Thoracic aorta (tissue), 2 donors: Measurements from ENCODE around the gene NEGR1. TPM values are rescaled to one million over a fixed set of nuclear protein-coding genes. Genes with fewer than 3 reads are reported as not detected.
A peak's percentile ranks its signal among the peaks of the same experiment; 100 is the strongest.

ENCODE experiments used
- ATAC-seq: fragments of 150-250 bp; one replicate; pipeline ENCODE4 v1.8.0; 2017; ENCODE audit warnings: low read depth; ENCODE audit not compliant: insufficient number of reproducible peaks, low FRiP score
- DNase-seq: peaks from one replicate; pipeline ENCODE4 v3.0.0-alpha.2; 2020; ENCODE audit warnings: low spot score
- H3K27ac ChIP-seq, 2 donors: fragments of 200-600 bp; sonication (generic); 1 replicate in 1 of 2; 2 replicates in 1 of 2; pipeline ENCODE4 v1.5.1; 2016; ENCODE audit warnings: mild to moderate bottlenecking in 2 of 2, moderate library complexity in 2 of 2
- H3K27me3 ChIP-seq: fragments of 200-600 bp; sonication (generic); replicated peaks from 2 replicates; pipeline ENCODE4 v1.6.0; 2016; ENCODE audit warnings: mild to moderate bottlenecking; ENCODE audit not compliant: insufficient read depth
- H3K36me3 ChIP-seq: fragments of 200-600 bp; sonication (generic); one replicate; pipeline ENCODE4 v1.5.1; 2016
- H3K4me1 ChIP-seq, 2 donors: fragments of 200-600 bp; sonication (generic); 1 replicate in 1 of 2; 2 replicates in 1 of 2; pipeline versions ENCODE4 v1.5.1 to v1.6.0; 2016; ENCODE audit warnings: low read depth in 2 of 2, mild to moderate bottlenecking in 1 of 2; ENCODE audit not compliant: control insufficient read depth in 1 of 2
- H3K4me3 ChIP-seq: fragments of 200-600 bp; sonication (generic); 2 replicates; pipeline ENCODE4 v1.5.1; 2016; ENCODE audit warnings: mild to moderate bottlenecking
- H3K9me3 ChIP-seq: fragments of 200-600 bp; sonication (generic); 2 replicates; pipeline ENCODE4 v1.5.1; 2016
- total RNA-seq, 2 donors: library from RNA; depleted of rRNA; stranded (reverse); fragments of >200 nt; gene quantifications; one replicate each; pipeline versions ENCODE4 v1.1.0 to v1.2.3, GENCODE V29; 2016
- TF ChIP-seq, protein P1 (sequence below): fragments of 200-600 bp; sonication (generic); IDR thresholded peaks from one replicate; pipeline ENCODE4 v1.5.1; 2019; ENCODE audit warnings: antibody characterized with exemption

Gene NEGR1
- total RNA-seq, 2 donors from 2014 or later: 10.4 to 14.4 TPM

DNA sequence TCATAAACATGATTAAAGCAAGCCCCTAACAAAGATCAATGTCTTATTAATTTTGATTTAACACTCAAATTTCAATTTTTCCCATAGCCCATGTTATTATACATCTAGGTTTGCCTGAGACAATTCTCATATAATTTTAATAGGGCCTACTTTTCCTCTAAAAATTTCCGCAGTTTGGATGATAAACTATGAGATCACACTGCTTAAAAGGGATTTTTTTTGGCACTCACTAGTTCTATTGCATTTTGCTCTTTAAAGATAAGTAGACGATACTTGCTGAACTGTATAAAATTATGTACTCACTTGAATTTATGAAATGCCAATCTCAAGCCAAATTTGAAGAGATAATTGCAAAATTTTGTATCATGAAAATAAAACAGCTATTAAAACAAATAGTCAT lies 721.1 kb downstream of the NEGR1 start:
- H3K27ac ChIP-seq: peak overlapping the region; percentile 40 to 45

DNA sequence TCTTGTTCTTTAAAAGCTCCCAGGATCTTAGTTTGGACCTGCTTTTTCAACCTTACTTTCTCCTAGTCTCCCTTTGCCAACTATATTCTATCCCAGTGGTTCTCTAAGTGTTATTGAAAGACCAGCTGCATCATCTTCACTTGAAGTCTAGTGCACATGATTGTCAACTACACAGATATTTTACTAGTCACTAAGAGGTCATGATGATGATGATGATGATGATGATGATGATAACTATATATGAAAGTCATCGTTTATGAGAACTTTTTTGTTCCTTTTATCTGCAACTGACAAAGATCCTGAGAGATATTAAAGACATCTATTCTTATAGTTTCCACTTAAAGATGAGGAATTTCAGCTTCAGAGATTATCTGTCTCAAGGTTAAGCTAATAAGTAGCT lies 722.5 kb downstream of the NEGR1 start:
- Histone ChIP-seq H3K4me3 (no peak overlapping the region), H3K36me3 (no peaks in the 10 kb centered on the region), H3K4me1 (peaks cover 0 to 28% of the 10 kb centered on the region in 2 donors), H3K27me3 (no peaks in the 10 kb centered on the region), H3K9me3 (no peaks in the 10 kb centered on the region), H3K27ac (no peak overlapping the region)
- DNase-seq (no peak), ATAC-seq (no peak)
- TF ChIP-seq, protein P1, sequence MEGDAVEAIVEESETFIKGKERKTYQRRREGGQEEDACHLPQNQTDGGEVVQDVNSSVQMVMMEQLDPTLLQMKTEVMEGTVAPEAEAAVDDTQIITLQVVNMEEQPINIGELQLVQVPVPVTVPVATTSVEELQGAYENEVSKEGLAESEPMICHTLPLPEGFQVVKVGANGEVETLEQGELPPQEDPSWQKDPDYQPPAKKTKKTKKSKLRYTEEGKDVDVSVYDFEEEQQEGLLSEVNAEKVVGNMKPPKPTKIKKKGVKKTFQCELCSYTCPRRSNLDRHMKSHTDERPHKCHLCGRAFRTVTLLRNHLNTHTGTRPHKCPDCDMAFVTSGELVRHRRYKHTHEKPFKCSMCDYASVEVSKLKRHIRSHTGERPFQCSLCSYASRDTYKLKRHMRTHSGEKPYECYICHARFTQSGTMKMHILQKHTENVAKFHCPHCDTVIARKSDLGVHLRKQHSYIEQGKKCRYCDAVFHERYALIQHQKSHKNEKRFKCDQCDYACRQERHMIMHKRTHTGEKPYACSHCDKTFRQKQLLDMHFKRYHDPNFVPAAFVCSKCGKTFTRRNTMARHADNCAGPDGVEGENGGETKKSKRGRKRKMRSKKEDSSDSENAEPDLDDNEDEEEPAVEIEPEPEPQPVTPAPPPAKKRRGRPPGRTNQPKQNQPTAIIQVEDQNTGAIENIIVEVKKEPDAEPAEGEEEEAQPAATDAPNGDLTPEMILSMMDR: no peak

More for the DNA sequence above, 721.1 kb downstream of the NEGR1 start:
- Histone ChIP-seq H3K4me1 (peaks cover 0 to 28% of the 10 kb centered on the region in 2 donors), H3K27me3 (no peaks in the 10 kb centered on the region), H3K4me3 (peak overlapping the region; percentile 29), H3K36me3 (no peaks in the 10 kb centered on the region), H3K9me3 (no peaks in the 10 kb centered on the region)
- ATAC-seq (no peak), DNase-seq (no peak)
- TF ChIP-seq, protein P1: no peak

DNA sequence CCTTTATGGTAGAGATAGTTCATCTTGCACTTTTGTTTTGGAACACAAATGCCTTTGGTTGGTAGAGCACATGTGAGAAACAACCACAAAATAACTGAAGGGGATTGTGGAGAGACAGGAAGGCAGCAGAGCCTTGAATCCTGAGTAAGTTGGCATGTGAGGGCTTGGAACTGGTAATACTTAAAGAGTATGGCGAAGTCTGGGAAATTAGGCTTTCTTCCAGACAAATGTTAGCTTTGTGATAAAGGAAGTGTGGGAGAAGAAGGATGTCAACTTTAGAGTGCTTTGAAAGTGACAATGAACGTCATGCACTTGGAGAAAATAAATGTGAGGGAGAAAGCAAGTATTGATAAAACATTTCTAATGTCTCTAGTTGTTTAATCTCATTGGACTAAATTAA lies 725.2 kb downstream of the NEGR1 start:
- no peak for ATAC-seq

DNA sequence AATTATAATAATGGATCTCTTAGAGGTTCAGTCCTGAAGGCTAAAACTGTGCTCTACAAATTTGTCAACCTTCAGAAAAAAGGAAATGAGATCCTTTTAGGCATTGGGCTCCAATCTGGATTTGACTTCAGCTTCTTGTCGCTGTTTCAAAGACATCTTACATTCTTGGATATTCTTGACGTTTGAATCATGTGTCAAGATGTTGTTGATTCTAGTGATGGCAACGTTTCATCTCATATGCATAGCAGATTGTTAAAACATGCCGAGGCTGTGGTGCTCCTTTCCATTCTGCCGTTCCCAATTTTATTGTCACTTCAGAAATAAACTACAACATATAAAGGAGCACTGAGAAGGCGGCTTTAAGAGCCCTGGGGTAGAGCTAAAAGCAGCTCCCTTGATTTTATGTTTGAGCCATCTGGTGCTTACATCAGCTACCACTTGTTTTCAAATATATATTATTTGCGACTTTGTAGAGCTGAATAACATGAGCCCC lies 733.9 kb downstream of the NEGR1 start:
- H3K9me3 ChIP-seq: no peaks in the 10 kb centered on the region
- H3K4me3 ChIP-seq: no peak overlapping the region
- no peaks in the 10 kb centered on the region for H3K27me3 ChIP-seq
- ATAC-seq (no peak), DNase-seq (no peak)
- H3K27ac ChIP-seq: no peak overlapping the region
- TF ChIP-seq, protein P1: no peak
- H3K36me3 ChIP-seq: no peaks in the 10 kb centered on the region
- H3K4me1 ChIP-seq: no peaks in the 10 kb centered on the region

More for the DNA sequence above, 725.2 kb downstream of the NEGR1 start:
- no peak overlapping the region for H3K4me3 ChIP-seq
- TF ChIP-seq, protein P1: no peak
- no peaks in the 10 kb centered on the region for H3K27me3 ChIP-seq
- H3K9me3 ChIP-seq: no peaks in the 10 kb centered on the region
- no peaks in the 10 kb centered on the region for H3K36me3 ChIP-seq
- no peak for DNase-seq
- peaks cover 0 to 13% of the 10 kb centered on the region in 2 donors for H3K4me1 ChIP-seq
- H3K27ac ChIP-seq: no peak overlapping the region

DNA sequence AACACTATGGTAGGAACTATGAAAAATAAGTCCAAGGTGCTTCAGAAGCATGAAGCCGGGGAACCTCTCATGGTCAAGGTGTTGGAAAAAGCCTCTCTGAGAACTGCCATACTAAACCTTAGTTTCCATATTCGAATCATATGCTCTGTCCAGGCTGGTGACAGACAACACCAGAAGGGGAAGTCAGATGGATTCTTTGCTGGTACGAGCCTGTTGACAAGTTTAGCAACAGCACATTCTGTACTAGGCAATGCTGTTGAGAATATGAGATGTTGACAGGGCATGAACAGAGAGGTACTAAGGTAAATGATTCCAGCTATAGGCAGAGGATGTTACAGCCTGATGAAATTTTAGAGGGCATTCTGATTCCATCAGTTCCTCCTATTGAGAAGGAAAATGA lies 740.2 kb downstream of the NEGR1 start:
- no peak for ATAC-seq

More for the DNA sequence above, 740.2 kb downstream of the NEGR1 start:
- Histone ChIP-seq H3K4me3 (no peak overlapping the region), H3K27ac (no peak overlapping the region), H3K9me3 (no peaks in the 10 kb centered on the region), H3K36me3 (no peaks in the 10 kb centered on the region), H3K4me1 (no peaks in the 10 kb centered on the region), H3K27me3 (no peaks in the 10 kb centered on the region)
- no peak for DNase-seq
- TF ChIP-seq, protein P1: no peak
